Measurements from ENCODE around the gene GPX3.

DNA sequence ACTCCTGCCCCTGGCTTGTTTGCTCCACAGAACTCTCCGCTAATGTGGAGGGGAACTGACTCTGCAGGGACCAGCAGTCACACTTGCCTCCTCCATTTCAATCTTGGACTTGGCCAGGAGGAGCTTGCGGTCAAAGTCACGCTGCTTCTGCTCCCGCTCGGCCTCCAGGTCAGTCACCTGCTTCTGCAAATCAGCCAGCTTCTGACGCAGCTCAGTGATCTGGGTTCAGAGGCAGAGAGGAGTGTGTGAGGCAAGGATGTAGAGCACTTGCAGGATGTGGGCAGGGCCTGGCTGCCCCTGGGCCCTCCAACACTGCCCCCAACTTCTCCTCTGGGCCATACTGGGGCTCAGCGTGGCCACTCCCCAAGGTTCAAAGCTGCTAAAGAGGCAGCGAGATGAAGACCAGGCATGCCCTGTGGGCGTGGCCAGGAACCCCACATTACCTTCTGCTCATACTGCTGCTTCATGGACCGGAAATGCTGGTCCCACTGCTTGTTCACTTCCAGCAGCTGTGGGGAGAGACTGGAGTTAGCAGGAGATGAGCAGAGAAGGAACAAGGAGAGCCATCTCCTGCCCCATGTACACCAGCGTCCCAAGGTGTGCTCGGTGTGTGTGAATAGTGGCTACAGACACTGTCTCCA, 22.2 kb downstream of the GPX3 start:
- TF ChIP-seq TAF1 (IDR thresholded peaks at IDR 0.05; ENCODE audit: borderline replicate concordance, insufficient read depth, low read length) (no peak), POLR2AphosphoS5 (IDR thresholded peaks at IDR 0.05; ENCODE audit: low read depth, low read length) (no peak), REST (IDR thresholded peaks at IDR 0.05; ENCODE audit: insufficient read depth in 1 of 2, low read depth in 2 of 2, low read length in 2 of 2) (no peak), SIN3A (IDR thresholded peaks at IDR 0.05; ENCODE audit: borderline replicate concordance, insufficient read depth, low read length) (no peak)

All from PFSK-1 (cell line).